HEK293 (cell line): ENCODE measurements around the gene CCP110.

Source experiments
- BCL11A ChIP-seq: fragments of 450-650 bp; formaldehyde crosslinking; IDR thresholded peaks from 2 replicates; pipeline ENCODE4 v1.5.1; 2016; ENCODE audit warnings: low read depth, missing biosample characterization, missing genetic modification characterization
- FEZF1 ChIP-seq: fragments of 450-650 bp; formaldehyde crosslinking; IDR thresholded peaks from 2 replicates; pipeline ENCODE4 v1.5.1; 2016; ENCODE audit warnings: missing biosample characterization, missing genetic modification characterization
- GLI4 ChIP-seq: fragments of 450-650 bp; formaldehyde crosslinking; IDR thresholded peaks from 2 replicates; pipeline ENCODE4 v1.5.1; 2016; ENCODE audit warnings: missing biosample characterization, missing genetic modification characterization
- MYNN ChIP-seq: fragments of 450-650 bp; formaldehyde crosslinking; IDR thresholded peaks from 2 replicates; pipeline ENCODE4 v1.5.1; 2016; ENCODE audit warnings: missing biosample characterization, missing genetic modification characterization, borderline replicate concordance
- OVOL3 ChIP-seq: fragments of 450-650 bp; formaldehyde crosslinking; IDR thresholded peaks from 2 replicates; pipeline ENCODE4 v1.5.1; 2016; ENCODE audit warnings: missing biosample characterization, missing genetic modification characterization
- PRDM1 ChIP-seq: fragments of 450-650 bp; formaldehyde crosslinking; IDR thresholded peaks from 2 replicates; pipeline ENCODE4; 2016; ENCODE audit warnings: missing biosample characterization, missing genetic modification characterization
- SP3 ChIP-seq: fragments of 450-650 bp; formaldehyde crosslinking; IDR thresholded peaks from 2 replicates; pipeline ENCODE4 v1.5.1; 2016; ENCODE audit warnings: missing biosample characterization, missing genetic modification characterization
- ZBTB20 ChIP-seq: fragments of 450-650 bp; formaldehyde crosslinking; IDR thresholded peaks from 2 replicates; pipeline ENCODE4 v1.5.1; 2016; ENCODE audit warnings: missing biosample characterization, missing genetic modification characterization
- ZNF114 ChIP-seq: fragments of 450-650 bp; formaldehyde crosslinking; IDR thresholded peaks from 2 replicates; pipeline ENCODE4 v1.5.0; 2017; ENCODE audit warnings: missing biosample characterization, missing genetic modification characterization
- ZNF157 ChIP-seq: fragments of 450-650 bp; formaldehyde crosslinking; IDR thresholded peaks from 2 replicates; pipeline ENCODE4 v1.5.1; 2016; ENCODE audit warnings: missing biosample characterization, missing genetic modification characterization
- ZNF16 ChIP-seq: fragments of 450-650 bp; formaldehyde crosslinking; IDR thresholded peaks from 2 replicates; pipeline ENCODE4 v1.5.1; 2016; ENCODE audit warnings: low read depth, missing biosample characterization, missing genetic modification characterization
- ZNF221 ChIP-seq: fragments of 450-650 bp; formaldehyde crosslinking; IDR thresholded peaks from 2 replicates; pipeline ENCODE4 v1.5.1; 2017; ENCODE audit warnings: missing biosample characterization, missing genetic modification characterization, borderline replicate concordance
- ZNF223 ChIP-seq: fragments of 450-650 bp; formaldehyde crosslinking; IDR thresholded peaks from 2 replicates; pipeline ENCODE4 v1.5.1; 2016; ENCODE audit warnings: missing biosample characterization, missing genetic modification characterization
- ZNF248 ChIP-seq: fragments of 450-650 bp; formaldehyde crosslinking; IDR thresholded peaks from 2 replicates; pipeline ENCODE4 v1.5.1; 2017; ENCODE audit warnings: missing biosample characterization, missing genetic modification characterization
- ZNF266 ChIP-seq: fragments of 450-650 bp; formaldehyde crosslinking; IDR thresholded peaks from 2 replicates; pipeline ENCODE4 v1.5.1; 2016; ENCODE audit warnings: missing biosample characterization, missing genetic modification characterization, low read depth
- ZNF416 ChIP-seq: fragments of 450-650 bp; formaldehyde crosslinking; IDR thresholded peaks from 2 replicates; pipeline ENCODE4 v1.5.1; 2016; ENCODE audit warnings: missing biosample characterization, missing genetic modification characterization
- ZNF473 ChIP-seq: fragments of 450-650 bp; formaldehyde crosslinking; IDR thresholded peaks from 2 replicates; pipeline ENCODE4 v1.5.1; 2017; ENCODE audit warnings: missing biosample characterization, missing genetic modification characterization
- ZNF521 ChIP-seq: fragments of 450-650 bp; formaldehyde crosslinking; IDR thresholded peaks from 2 replicates; pipeline ENCODE4 v1.5.1; 2017; ENCODE audit warnings: missing biosample characterization, mild to moderate bottlenecking, missing genetic modification characterization
- ZNF621 ChIP-seq: fragments of 450-650 bp; formaldehyde crosslinking; IDR thresholded peaks from 2 replicates; pipeline ENCODE4 v1.5.1; 2017; ENCODE audit warnings: missing biosample characterization, missing genetic modification characterization
- ZNF623 ChIP-seq: fragments of 450-650 bp; formaldehyde crosslinking; IDR thresholded peaks from 2 replicates; pipeline ENCODE4 v1.5.1; 2016; ENCODE audit warnings: missing biosample characterization, missing genetic modification characterization
- ZNF626 ChIP-seq: fragments of 450-650 bp; sonication (Bioruptor Pico); formaldehyde crosslinking; IDR thresholded peaks from 2 replicates; pipeline ENCODE4 v1.5.1; 2018; ENCODE audit warnings: missing biosample characterization, missing genetic modification characterization, inconsistent platforms
- ZNF776 ChIP-seq: fragments of 450-650 bp; formaldehyde crosslinking; IDR thresholded peaks from 2 replicates; pipeline ENCODE4 v1.5.0; 2017; ENCODE audit warnings: missing biosample characterization, missing genetic modification characterization, borderline replicate concordance
- ZNF785 ChIP-seq: fragments of 450-650 bp; formaldehyde crosslinking; IDR thresholded peaks from 2 replicates; pipeline ENCODE4 v1.5.1; 2016; ENCODE audit warnings: missing biosample characterization, missing genetic modification characterization
- ZSCAN30 ChIP-seq: fragments of 450-650 bp; IDR thresholded peaks from 2 replicates; pipeline ENCODE4 v1.5.1; 2018; ENCODE audit warnings: missing biosample characterization, mild to moderate bottlenecking, missing genetic modification characterization, moderate library complexity
- ZXDB ChIP-seq: fragments of 450-650 bp; formaldehyde crosslinking; IDR thresholded peaks from 2 replicates; pipeline ENCODE4 v1.5.1; 2016; ENCODE audit warnings: missing biosample characterization, missing genetic modification characterization
- TF ChIP-seq, protein P1 (sequence below): fragments of 450-650 bp; formaldehyde crosslinking; IDR thresholded peaks from 2 replicates; pipeline ENCODE4 v1.5.1; 2016; ENCODE audit warnings: missing biosample characterization, missing genetic modification characterization, borderline replicate concordance
- TF ChIP-seq, protein P2 (sequence below): fragments of 450-650 bp; formaldehyde crosslinking; IDR thresholded peaks from 2 replicates; pipeline ENCODE4 v1.5.1; 2016; ENCODE audit warnings: missing biosample characterization, missing genetic modification characterization
- TF ChIP-seq, protein P3 (sequence below): fragments of 450-650 bp; formaldehyde crosslinking; IDR thresholded peaks from 2 replicates; pipeline ENCODE4 v1.5.1; 2017; ENCODE audit warnings: missing biosample characterization, missing genetic modification characterization
- TF ChIP-seq, protein P4 (sequence below): fragments of 450-650 bp; formaldehyde crosslinking; IDR thresholded peaks from 2 replicates; pipeline ENCODE4; 2016; ENCODE audit warnings: missing biosample characterization, missing genetic modification characterization
- TF ChIP-seq, protein P5 (sequence below): fragments of 450-650 bp; formaldehyde crosslinking; IDR thresholded peaks from 2 replicates; pipeline ENCODE4 v1.5.1; 2016; ENCODE audit warnings: missing biosample characterization, missing genetic modification characterization

Gene CCP110

DNA sequence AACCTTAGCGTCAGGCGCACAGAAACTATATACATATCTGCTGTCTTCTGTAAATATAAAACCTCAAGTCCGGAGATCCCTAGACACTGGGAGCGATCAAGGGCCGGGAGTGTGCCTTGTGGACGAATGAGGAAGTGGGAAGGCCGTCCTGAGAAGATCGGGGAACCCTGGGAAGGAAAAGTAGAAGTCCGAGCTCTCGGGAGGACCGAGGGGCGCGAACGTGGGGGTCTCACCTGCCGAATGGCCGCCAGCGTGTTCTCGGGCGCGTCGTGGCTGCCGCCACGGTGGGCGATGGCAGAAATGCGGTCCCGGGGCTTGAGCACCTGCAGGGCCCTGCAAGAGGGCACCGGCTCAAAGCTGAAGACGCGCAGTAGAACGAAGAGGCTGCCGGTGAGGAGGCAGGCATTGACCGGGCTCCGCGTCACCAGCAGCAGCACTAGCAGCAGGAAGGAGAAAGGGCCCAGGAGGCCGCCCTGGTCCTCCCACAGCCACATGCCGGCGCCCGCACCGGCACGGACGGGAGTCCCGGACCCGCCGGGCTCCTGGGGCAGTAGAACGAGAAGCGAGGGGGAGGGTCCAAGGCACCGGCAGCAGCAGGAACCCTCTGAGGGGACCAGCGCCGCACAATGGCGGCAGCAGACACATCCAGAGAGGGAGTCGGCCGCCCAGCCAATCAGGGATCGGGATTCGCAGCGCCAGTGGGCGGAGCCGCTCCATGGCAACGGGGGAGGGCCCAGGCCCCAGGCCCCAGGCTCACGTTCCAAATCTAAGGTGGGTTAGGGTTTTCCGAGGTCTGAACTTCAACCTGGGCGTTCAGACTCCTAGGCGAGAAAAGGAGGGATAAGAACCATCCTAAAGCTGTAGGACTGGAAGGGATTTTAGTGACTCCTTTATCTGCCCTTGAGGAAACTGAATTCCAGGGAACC lies 2.0 kb upstream of the CCP110 start, which contains the start of gene GDE1 (continued):
- TF ChIP-seq, protein P1, sequence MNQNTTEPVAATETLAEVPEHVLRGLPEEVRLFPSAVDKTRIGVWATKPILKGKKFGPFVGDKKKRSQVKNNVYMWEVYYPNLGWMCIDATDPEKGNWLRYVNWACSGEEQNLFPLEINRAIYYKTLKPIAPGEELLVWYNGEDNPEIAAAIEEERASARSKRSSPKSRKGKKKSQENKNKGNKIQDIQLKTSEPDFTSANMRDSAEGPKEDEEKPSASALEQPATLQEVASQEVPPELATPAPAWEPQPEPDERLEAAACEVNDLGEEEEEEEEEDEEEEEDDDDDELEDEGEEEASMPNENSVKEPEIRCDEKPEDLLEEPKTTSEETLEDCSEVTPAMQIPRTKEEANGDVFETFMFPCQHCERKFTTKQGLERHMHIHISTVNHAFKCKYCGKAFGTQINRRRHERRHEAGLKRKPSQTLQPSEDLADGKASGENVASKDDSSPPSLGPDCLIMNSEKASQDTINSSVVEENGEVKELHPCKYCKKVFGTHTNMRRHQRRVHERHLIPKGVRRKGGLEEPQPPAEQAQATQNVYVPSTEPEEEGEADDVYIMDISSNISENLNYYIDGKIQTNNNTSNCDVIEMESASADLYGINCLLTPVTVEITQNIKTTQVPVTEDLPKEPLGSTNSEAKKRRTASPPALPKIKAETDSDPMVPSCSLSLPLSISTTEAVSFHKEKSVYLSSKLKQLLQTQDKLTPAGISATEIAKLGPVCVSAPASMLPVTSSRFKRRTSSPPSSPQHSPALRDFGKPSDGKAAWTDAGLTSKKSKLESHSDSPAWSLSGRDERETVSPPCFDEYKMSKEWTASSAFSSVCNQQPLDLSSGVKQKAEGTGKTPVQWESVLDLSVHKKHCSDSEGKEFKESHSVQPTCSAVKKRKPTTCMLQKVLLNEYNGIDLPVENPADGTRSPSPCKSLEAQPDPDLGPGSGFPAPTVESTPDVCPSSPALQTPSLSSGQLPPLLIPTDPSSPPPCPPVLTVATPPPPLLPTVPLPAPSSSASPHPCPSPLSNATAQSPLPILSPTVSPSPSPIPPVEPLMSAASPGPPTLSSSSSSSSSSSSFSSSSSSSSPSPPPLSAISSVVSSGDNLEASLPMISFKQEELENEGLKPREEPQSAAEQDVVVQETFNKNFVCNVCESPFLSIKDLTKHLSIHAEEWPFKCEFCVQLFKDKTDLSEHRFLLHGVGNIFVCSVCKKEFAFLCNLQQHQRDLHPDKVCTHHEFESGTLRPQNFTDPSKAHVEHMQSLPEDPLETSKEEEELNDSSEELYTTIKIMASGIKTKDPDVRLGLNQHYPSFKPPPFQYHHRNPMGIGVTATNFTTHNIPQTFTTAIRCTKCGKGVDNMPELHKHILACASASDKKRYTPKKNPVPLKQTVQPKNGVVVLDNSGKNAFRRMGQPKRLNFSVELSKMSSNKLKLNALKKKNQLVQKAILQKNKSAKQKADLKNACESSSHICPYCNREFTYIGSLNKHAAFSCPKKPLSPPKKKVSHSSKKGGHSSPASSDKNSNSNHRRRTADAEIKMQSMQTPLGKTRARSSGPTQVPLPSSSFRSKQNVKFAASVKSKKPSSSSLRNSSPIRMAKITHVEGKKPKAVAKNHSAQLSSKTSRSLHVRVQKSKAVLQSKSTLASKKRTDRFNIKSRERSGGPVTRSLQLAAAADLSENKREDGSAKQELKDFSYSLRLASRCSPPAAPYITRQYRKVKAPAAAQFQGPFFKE (tag by site-specific recombination): no peak
- TF ChIP-seq ZNF621 (tag by site-specific recombination) (no peak), ZNF221 (tag by site-specific recombination) (no peak), ZNF785 (no peak), ZNF223 (tag by site-specific recombination) (0 out of 2 replicates have a peak, but pooled peaks have one; percentile 41), PRDM1 (no peak), GLI4 (tag by site-specific recombination) (no peak), ZNF114 (tag by site-specific recombination) (no peak), ZNF266 (tag by site-specific recombination) (no peak), ZNF157 (tag by site-specific recombination) (no peak), ZNF473 (tag by site-specific recombination) (no peak), ZNF521 (no peak), ZNF416 (tag by site-specific recombination) (no peak), FEZF1 (no peak), BCL11A (tag by site-specific recombination) (no peak), ZNF623 (tag by site-specific recombination) (no peak), OVOL3 (tag by site-specific recombination) (no peak), ZXDB (peak; percentile 64; the same call in 1 of the 2 replicates), ZNF776 (no peak), SP3 (peak; percentile 81), ZBTB20 (peak; percentile 98), ZNF626 (tag by site-specific recombination) (no peak), MYNN (tag by site-specific recombination) (no peak), ZSCAN30 (peak; percentile 79; the same call in 1 of the 2 replicates), ZNF16 (tag by site-specific recombination) (no peak), ZNF248 (tag by site-specific recombination) (no peak)
- TF ChIP-seq, protein P2, sequence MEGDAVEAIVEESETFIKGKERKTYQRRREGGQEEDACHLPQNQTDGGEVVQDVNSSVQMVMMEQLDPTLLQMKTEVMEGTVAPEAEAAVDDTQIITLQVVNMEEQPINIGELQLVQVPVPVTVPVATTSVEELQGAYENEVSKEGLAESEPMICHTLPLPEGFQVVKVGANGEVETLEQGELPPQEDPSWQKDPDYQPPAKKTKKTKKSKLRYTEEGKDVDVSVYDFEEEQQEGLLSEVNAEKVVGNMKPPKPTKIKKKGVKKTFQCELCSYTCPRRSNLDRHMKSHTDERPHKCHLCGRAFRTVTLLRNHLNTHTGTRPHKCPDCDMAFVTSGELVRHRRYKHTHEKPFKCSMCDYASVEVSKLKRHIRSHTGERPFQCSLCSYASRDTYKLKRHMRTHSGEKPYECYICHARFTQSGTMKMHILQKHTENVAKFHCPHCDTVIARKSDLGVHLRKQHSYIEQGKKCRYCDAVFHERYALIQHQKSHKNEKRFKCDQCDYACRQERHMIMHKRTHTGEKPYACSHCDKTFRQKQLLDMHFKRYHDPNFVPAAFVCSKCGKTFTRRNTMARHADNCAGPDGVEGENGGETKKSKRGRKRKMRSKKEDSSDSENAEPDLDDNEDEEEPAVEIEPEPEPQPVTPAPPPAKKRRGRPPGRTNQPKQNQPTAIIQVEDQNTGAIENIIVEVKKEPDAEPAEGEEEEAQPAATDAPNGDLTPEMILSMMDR: peak; percentile 91
- TF ChIP-seq, protein P3, sequence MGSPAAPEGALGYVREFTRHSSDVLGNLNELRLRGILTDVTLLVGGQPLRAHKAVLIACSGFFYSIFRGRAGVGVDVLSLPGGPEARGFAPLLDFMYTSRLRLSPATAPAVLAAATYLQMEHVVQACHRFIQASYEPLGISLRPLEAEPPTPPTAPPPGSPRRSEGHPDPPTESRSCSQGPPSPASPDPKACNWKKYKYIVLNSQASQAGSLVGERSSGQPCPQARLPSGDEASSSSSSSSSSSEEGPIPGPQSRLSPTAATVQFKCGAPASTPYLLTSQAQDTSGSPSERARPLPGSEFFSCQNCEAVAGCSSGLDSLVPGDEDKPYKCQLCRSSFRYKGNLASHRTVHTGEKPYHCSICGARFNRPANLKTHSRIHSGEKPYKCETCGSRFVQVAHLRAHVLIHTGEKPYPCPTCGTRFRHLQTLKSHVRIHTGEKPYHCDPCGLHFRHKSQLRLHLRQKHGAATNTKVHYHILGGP (tag by site-specific recombination): no peak
- TF ChIP-seq, protein P4, sequence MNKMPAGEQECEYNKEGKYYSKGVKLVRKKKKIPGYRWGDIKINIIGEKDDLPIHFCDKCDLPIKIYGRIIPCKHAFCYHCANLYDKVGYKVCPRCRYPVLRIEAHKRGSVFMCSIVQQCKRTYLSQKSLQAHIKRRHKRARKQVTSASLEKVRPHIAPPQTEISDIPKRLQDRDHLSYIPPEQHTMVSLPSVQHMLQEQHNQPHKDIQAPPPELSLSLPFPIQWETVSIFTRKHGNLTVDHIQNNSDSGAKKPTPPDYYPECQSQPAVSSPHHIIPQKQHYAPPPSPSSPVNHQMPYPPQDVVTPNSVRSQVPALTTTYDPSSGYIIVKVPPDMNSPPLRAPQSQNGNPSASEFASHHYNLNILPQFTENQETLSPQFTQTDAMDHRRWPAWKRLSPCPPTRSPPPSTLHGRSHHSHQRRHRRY (tag by site-specific recombination): no peak
- TF ChIP-seq, protein P5, sequence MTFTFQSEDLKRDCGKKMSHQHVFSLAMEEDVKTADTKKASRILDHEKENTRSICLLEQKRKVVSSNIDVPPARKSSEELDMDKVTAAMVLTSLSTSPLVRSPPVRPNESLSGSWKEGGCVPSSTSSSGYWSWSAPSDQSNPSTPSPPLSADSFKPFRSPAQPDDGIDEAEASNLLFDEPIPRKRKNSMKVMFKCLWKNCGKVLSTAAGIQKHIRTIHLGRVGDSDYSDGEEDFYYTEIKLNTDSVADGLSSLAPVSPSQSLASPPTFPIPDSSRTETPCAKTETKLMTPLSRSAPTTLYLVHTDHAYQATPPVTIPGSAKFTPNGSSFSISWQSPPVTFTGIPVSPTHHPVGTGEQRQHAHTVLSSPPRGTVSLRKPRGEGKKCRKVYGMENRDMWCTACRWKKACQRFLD (tag by site-specific recombination): no peak
